Measurements from ENCODE around the gene SRSF10.
"Not testable (repeated sequence)": the region's sequence is repeated elsewhere in the genome, so short reads cannot be mapped to it uniquely, and the experiment has no call there.

SRSF10 gene

GRCh38 chr1:23997812-23998211, 17.7 kb upstream of the SRSF10 start:
- no peak for DNase-seq (ENCODE audit: low spot score)

- no peak for DNase-seq (ENCODE audit: low spot score)
These were observed 16.6 kb upstream of the SRSF10 start for GRCh38 chr1:23996700-23997229.

- DNase-seq (ENCODE audit: low spot score): no peak
These were observed 15.3 kb upstream of the SRSF10 start for GRCh38 chr1:23995431-23995837.

- DNase-seq (ENCODE audit: low spot score): not testable (repeated sequence)
These were observed 11.9 kb upstream of the SRSF10 start for GRCh38 chr1:23992011-23992410.

GRCh38 chr1:23989263-23989662, 9.1 kb upstream of the SRSF10 start:
- no peak for DNase-seq (ENCODE audit: low spot score)

GRCh38 chr1:23987038-23987437, 6.9 kb upstream of the SRSF10 start:
- not testable (repeated sequence) for DNase-seq (ENCODE audit: low spot score)

- no peak for DNase-seq (ENCODE audit: low spot score)
These were observed 4.5 kb upstream of the SRSF10 start for GRCh38 chr1:23984417-23985186.

- no peak for DNase-seq (ENCODE audit: low spot score)
These were observed 572 bp upstream of the SRSF10 start for GRCh38 chr1:23980728-23981070.

- no peak for DNase-seq (ENCODE audit: low spot score)
These were observed 693 bp downstream of the SRSF10 start for GRCh38 chr1:23979387-23979880.

- DNase-seq (ENCODE audit: low spot score): no peak
These were observed 1.3 kb downstream of the SRSF10 start for GRCh38 chr1:23978805-23979204.

GRCh38 chr1:23977854-23978191, 2.3 kb downstream of the SRSF10 start:
- no peak for DNase-seq (ENCODE audit: low spot score)

GRCh38 chr1:23977187-23977853, 2.8 kb downstream of the SRSF10 start:
- DNase-seq (ENCODE audit: low spot score): no peak

GRCh38 chr1:23967871-23968270, 12.3 kb downstream of the SRSF10 start:
- no peak for DNase-seq (ENCODE audit: low spot score)

- DNase-seq (ENCODE audit: low spot score): no peak
These were observed 13.1 kb downstream of the SRSF10 start for GRCh38 chr1:23966973-23967493.

GRCh38 chr1:23964790-23965740, 15.1 kb downstream of the SRSF10 start:
- no peak for DNase-seq (ENCODE audit: low spot score)

GRCh38 chr1:23964235-23964668, 15.9 kb downstream of the SRSF10 start:
- DNase-seq (ENCODE audit: low spot score): no peak

GRCh38 chr1:23963617-23964234, 16.4 kb downstream of the SRSF10 start:
- no peak for DNase-seq (ENCODE audit: low spot score)

- DNase-seq (ENCODE audit: low spot score): no peak
These were observed 19.7 kb downstream of the SRSF10 start for GRCh38 chr1:23960291-23961020.

- DNase-seq (ENCODE audit: low spot score): peak; percentile 84
These were observed 20.5 kb downstream of the SRSF10 start, which contains the start of gene PNRC2 for GRCh38 chr1:23959461-23960290. PNRC2 (plus strand) TSS chr1:23959828; CDS start chr1:23961458, 1,630 bp downstream.
